Sigmoid colon (tissue), 3 donors: ENCODE results near the gene NTS.

Experiments
- CTCF ChIP-seq, 4 experiments: fragments of 450-650 bp in 3 of 4; fragments of 200-600 bp in 1 of 4; IDR thresholded peaks; one replicate each; pipeline ENCODE4 v1.5.1; 2016 to 2019; ENCODE audit warnings: antibody characterized with exemption in 4 of 4, mild to moderate bottlenecking in 3 of 4, moderate library complexity in 2 of 4
- POLR2A ChIP-seq, 2 donors: fragments of 450-650 bp; IDR thresholded peaks; one replicate each; pipeline ENCODE4 v1.6.1; 2016; ENCODE audit warnings: antibody characterized with exemption in 2 of 2, mild to moderate bottlenecking in 2 of 2, moderate library complexity in 2 of 2

- TF ChIP-seq CTCF (IDR thresholded peaks at IDR 0.05) (no peak), POLR2A (IDR thresholded peaks at IDR 0.05) (no peak)
These were observed 37.7 kb upstream of the NTS start, which contains the start of gene RASSF9 for GRCh38 chr12:85836197-85837090.
